ENCODE data around the gene LAMTOR5.
"Not testable (repeated sequence)": the region's sequence is repeated elsewhere in the genome, so short reads cannot be mapped to it uniquely, and the experiment has no call there.

LAMTOR5 gene

GRCh38 chr1:110425612-110426152, 18.2 kb upstream of the LAMTOR5 start:
- no peak for DNase-seq

GRCh38 chr1:110424699-110425611, 17.5 kb upstream of the LAMTOR5 start:
- no peak for DNase-seq

GRCh38 chr1:110420874-110421793, 13.6 kb upstream of the LAMTOR5 start:
- DNase-seq: no peak

GRCh38 chr1:110420023-110420662, 12.6 kb upstream of the LAMTOR5 start:
- no peak for DNase-seq

GRCh38 chr1:110418729-110419128, 11.2 kb upstream of the LAMTOR5 start:
- no peak for DNase-seq

GRCh38 chr1:110413045-110413444, 5.6 kb upstream of the LAMTOR5 start:
- not testable (repeated sequence) for DNase-seq

GRCh38 chr1:110412576-110412975, 5.1 kb upstream of the LAMTOR5 start:
- DNase-seq: peak; percentile 57

GRCh38 chr1:110411173-110411735, 3.8 kb upstream of the LAMTOR5 start:
- no peak for DNase-seq

- DNase-seq: no peak
These were observed 1.8 kb upstream of the LAMTOR5 start for GRCh38 chr1:110409316-110409715.

GRCh38 chr1:110408488-110408887, 994 bp upstream of the LAMTOR5 start:
- no peak for DNase-seq

- DNase-seq: not testable (repeated sequence)
These were observed 1.1 kb downstream of the LAMTOR5 start for GRCh38 chr1:110406407-110406806.

GRCh38 chr1:110404401-110404800, 3.1 kb downstream of the LAMTOR5 start:
- no peak for DNase-seq

- DNase-seq: no peak
These were observed 3.7 kb downstream of the LAMTOR5 start for GRCh38 chr1:110403805-110404204.

- DNase-seq: not testable (repeated sequence)
These were observed 11.1 kb downstream of the LAMTOR5 start for GRCh38 chr1:110396259-110396958.

- DNase-seq: no peak
These were observed 13.0 kb downstream of the LAMTOR5 start for GRCh38 chr1:110394493-110394820.

GRCh38 chr1:110393691-110394492, 13.6 kb downstream of the LAMTOR5 start:
- no peak for DNase-seq

GRCh38 chr1:110393286-110393685, 14.2 kb downstream of the LAMTOR5 start:
- no peak for DNase-seq

- no peak for DNase-seq
These were observed 16.7 kb downstream of the LAMTOR5 start, which contains the start of gene SLC16A4 for GRCh38 chr1:110390692-110391245. Gene SLC16A4 (minus strand): TSS chr1:110391026. CDS start chr1:110389323, 1,703 bp downstream.

- DNase-seq: no peak
These were observed 17.4 kb downstream of the LAMTOR5 start for GRCh38 chr1:110390096-110390495.

GRCh38 chr1:110387048-110387754, 20.3 kb downstream of the LAMTOR5 start:
- no peak for DNase-seq
